ENCODE results near the gene TTF1. TPM values are rescaled to one million over a fixed set of nuclear protein-coding genes. Genes with fewer than 3 reads are reported as not detected.

The TTF1 gene
- total RNA-seq, 2 donors from 2014 or later, result 11.5 to 11.8 TPM

GRCh38 chr9:132356324-132356924 lies 50.2 kb downstream of the TTF1 start:
- no peak for DNase-seq (ENCODE audit: low spot score)
- no peak overlapping the region for H3K4me3 ChIP-seq
- TF ChIP-seq CTCF (IDR thresholded peaks at IDR 0.05), result no peak
- H3K36me3 ChIP-seq, result peaks cover 3% of the 10 kb centered on the region
- no peaks in the 10 kb centered on the region for H3K9me3 ChIP-seq
- H3K27me3 ChIP-seq (replicated peaks; ENCODE audit: insufficient read depth), result no peaks in the 10 kb centered on the region
- no peak overlapping the region for H3K27ac ChIP-seq
- no peak for ATAC-seq (ENCODE audit: insufficient number of reproducible peaks, low FRiP score, low read depth)
- H3K4me1 ChIP-seq (ENCODE audit: control insufficient read depth in 1 of 2, low read depth in 2 of 2), result peaks cover 3 to 27% of the 10 kb centered on the region in 2 donors

- H3K27me3 ChIP-seq (replicated peaks; ENCODE audit: insufficient read depth), result no peaks in the 10 kb centered on the region
- no peaks in the 10 kb centered on the region for H3K9me3 ChIP-seq
- DNase-seq (ENCODE audit: low spot score) (peak; percentile 87), ATAC-seq (ENCODE audit: insufficient number of reproducible peaks, low FRiP score, low read depth) (peak; percentile 93)
- H3K4me1 ChIP-seq (ENCODE audit: control insufficient read depth in 1 of 2, low read depth in 2 of 2), result peaks cover 3 to 30% of the 10 kb centered on the region in 2 donors
- no peak for TF ChIP-seq CTCF (IDR thresholded peaks at IDR 0.05)
- peak within 1 kb of the TSS; percentile 96 for H3K4me3 ChIP-seq
- peak within 1 kb of the TSS; percentile 89 to 90 for H3K27ac ChIP-seq
- H3K36me3 ChIP-seq, result peaks cover 11% of the 10 kb centered on the region
Observed at GRCh38 chr9:132354637-132355355, 51.8 kb downstream of the TTF1 start, which contains the start of gene SETX. SETX (minus strand) TSS chr9:132354986; CDS start chr9:132349428, 5,558 bp downstream.

- no peak for ATAC-seq (ENCODE audit: insufficient number of reproducible peaks, low FRiP score, low read depth)
- TF ChIP-seq CTCF (IDR thresholded peaks at IDR 0.05), result no peak
- Histone ChIP-seq H3K9me3 (no peaks in the 10 kb centered on the region), H3K27me3 (replicated peaks; ENCODE audit: insufficient read depth) (no peaks in the 10 kb centered on the region), H3K27ac (no peak overlapping the region), H3K4me3 (peak overlapping the region; percentile 51), H3K36me3 (peaks cover 27% of the 10 kb centered on the region), H3K4me1 (ENCODE audit: control insufficient read depth in 1 of 2, low read depth in 2 of 2) (peaks cover 3 to 30% of the 10 kb centered on the region in 2 donors)
- no peak for DNase-seq (ENCODE audit: low spot score)
Observed at GRCh38 chr9:132351404-132352045, 55.1 kb downstream of the TTF1 start.

- Histone ChIP-seq H3K4me1 (ENCODE audit: control insufficient read depth in 1 of 2, low read depth in 2 of 2) (peaks cover 3 to 30% of the 10 kb centered on the region in 2 donors), H3K36me3 (peaks cover 32% of the 10 kb centered on the region), H3K9me3 (no peaks in the 10 kb centered on the region), H3K4me3 (peak overlapping the region; percentile 51), H3K27ac (no peak overlapping the region), H3K27me3 (replicated peaks; ENCODE audit: insufficient read depth) (no peaks in the 10 kb centered on the region)
- DNase-seq (ENCODE audit: low spot score) (no peak), ATAC-seq (ENCODE audit: insufficient number of reproducible peaks, low FRiP score, low read depth) (no peak)
- TF ChIP-seq CTCF (IDR thresholded peaks at IDR 0.05), result no peak
Observed at GRCh38 chr9:132350861-132351315, 55.8 kb downstream of the TTF1 start.

- DNase-seq (ENCODE audit: low spot score), result no peak
- H3K4me3 ChIP-seq, result no peak overlapping the region
- ATAC-seq (ENCODE audit: insufficient number of reproducible peaks, low FRiP score, low read depth), result no peak
- no peak overlapping the region for H3K27ac ChIP-seq
- peaks cover 53% of the 10 kb centered on the region for H3K36me3 ChIP-seq
- peaks cover 3 to 25% of the 10 kb centered on the region in 2 donors for H3K4me1 ChIP-seq (ENCODE audit: control insufficient read depth in 1 of 2, low read depth in 2 of 2)
- TF ChIP-seq CTCF (IDR thresholded peaks at IDR 0.05), result no peak
- no peaks in the 10 kb centered on the region for H3K27me3 ChIP-seq (replicated peaks; ENCODE audit: insufficient read depth)
- H3K9me3 ChIP-seq, result no peaks in the 10 kb centered on the region
Observed at GRCh38 chr9:132348676-132349075, 58.0 kb downstream of the TTF1 start.
